HCT116 (cell line): ENCODE data around the gene MRPL16.

ENCODE experiments used
- CTCF ChIP-seq, 3 experiments: fragments of 200-600 bp in 1 of 3; sonication (generic) in 1 of 3; IDR thresholded peaks in 2 of 3; conservative IDR thresholded peaks in 1 of 3; 2 replicates each; pipeline ENCODE4 v1.5.1; 2012 to 2017; ENCODE audit warnings: low read depth in 2 of 3, low read length in 2 of 3, antibody characterized with exemption in 1 of 3, borderline replicate concordance in 1 of 3, control low read depth in 1 of 3, mild to moderate bottlenecking in 1 of 3, mixed read lengths in 1 of 3, mixed run types in 1 of 3, moderate library complexity in 1 of 3; ENCODE audit not compliant: insufficient read depth in 1 of 3
- ELF1 ChIP-seq: IDR thresholded peaks from 2 replicates; pipeline ENCODE4 v1.6.1; 2012; ENCODE audit warnings: low read depth, borderline replicate concordance
- EZH2 ChIP-seq: fragments of 200-600 bp; sonication (generic); IDR thresholded peaks from 2 replicates; pipeline ENCODE4 v1.6.1; 2017; ENCODE audit warnings: antibody characterized with exemption, mixed run types
- POLR2A ChIP-seq: IDR thresholded peaks from 2 replicates; pipeline ENCODE4 v1.7.0; 2011; ENCODE audit warnings: borderline replicate concordance; ENCODE audit not compliant: insufficient read depth, insufficient read length; ENCODE audit errors: extremely low read depth
- POLR2AphosphoS5 ChIP-seq: IDR thresholded peaks from 2 replicates; pipeline ENCODE4 v1.6.1; 2011; ENCODE audit warnings: mild to moderate bottlenecking, low read depth, low read length, moderate library complexity
- RAD21 ChIP-seq: IDR thresholded peaks from 2 replicates; pipeline ENCODE4 v1.6.1; 2012; ENCODE audit warnings: low read depth, mild to moderate bottlenecking
- REST ChIP-seq: IDR thresholded peaks from 2 replicates; pipeline ENCODE4 v1.6.1; 2012; ENCODE audit warnings: low read depth
- TCF7L2 ChIP-seq: IDR thresholded peaks from 2 replicates; pipeline ENCODE4 v1.7.0; 2011; ENCODE audit warnings: borderline replicate concordance, inconsistent platforms; ENCODE audit not compliant: insufficient read depth, insufficient read length; ENCODE audit errors: extremely low read depth
- YY1 ChIP-seq: IDR thresholded peaks from 2 replicates; pipeline ENCODE4 v1.6.1; 2011; ENCODE audit warnings: low read length, low read depth, moderate library complexity, mild to moderate bottlenecking; ENCODE audit not compliant: insufficient replicate concordance; ENCODE audit errors: extremely low read depth
- TF ChIP-seq, protein P1 (sequence below): IDR thresholded peaks from 2 replicates; pipeline ENCODE4 v1.6.1; 2012
- TF ChIP-seq, protein P2 (sequence below): IDR thresholded peaks from 2 replicates; pipeline ENCODE4 v1.6.1; 2012

DNA sequence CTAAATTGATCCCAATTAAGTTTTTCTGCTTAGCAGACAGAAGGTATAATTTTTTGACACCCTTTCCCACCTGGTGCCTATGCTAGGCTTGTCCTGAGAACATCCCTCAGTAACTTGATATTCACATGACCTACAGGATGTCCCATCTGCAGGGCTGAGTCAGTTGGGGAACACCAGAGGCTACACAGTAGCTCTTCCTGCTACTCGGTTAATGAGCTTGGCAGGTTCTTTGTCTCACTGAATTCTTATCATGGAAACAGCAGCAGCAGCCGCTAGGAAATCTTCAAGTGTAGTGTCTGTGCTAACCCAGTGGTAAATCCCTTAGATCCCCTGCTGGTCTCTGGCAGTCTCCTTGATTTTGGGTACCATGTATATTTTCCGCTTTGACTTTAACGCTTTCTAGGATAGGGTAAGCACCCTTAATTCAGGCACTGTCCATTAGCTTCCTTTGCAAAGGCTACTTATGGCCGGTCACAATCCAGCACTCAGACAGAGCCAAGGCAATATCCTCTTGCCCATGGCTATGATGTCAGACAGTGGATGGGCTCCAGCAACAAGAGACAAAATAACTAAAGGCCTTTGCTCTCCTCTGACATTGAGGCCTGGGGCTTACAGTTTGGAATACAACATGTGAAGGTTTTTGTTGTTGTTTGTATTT is 8.5 kb downstream of the MRPL16 start:
- TF ChIP-seq POLR2A: no peak
- no peak for TF ChIP-seq CTCF (IDR thresholded peaks at IDR 0.05 in 2 of 3, conservative IDR thresholded peaks at IDR 0.05 in 1 of 3; ENCODE audit: borderline replicate concordance in 1 of 3, insufficient read depth in 1 of 3, low read depth in 2 of 3, low read length in 2 of 3)
- no peak for TF ChIP-seq RAD21
- no peak for TF ChIP-seq TCF7L2
- TF ChIP-seq, protein P1, sequence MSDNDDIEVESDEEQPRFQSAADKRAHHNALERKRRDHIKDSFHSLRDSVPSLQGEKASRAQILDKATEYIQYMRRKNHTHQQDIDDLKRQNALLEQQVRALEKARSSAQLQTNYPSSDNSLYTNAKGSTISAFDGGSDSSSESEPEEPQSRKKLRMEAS: no peak
- no peak for TF ChIP-seq EZH2
- TF ChIP-seq YY1: no peak
- no peak for TF ChIP-seq REST
- no peak for TF ChIP-seq POLR2AphosphoS5
- TF ChIP-seq, protein P2, sequence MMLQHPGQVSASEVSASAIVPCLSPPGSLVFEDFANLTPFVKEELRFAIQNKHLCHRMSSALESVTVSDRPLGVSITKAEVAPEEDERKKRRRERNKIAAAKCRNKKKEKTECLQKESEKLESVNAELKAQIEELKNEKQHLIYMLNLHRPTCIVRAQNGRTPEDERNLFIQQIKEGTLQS: no peak
- no peak for TF ChIP-seq ELF1
